Activated CD8-positive, alpha-beta memory T cell treated with anti-CD3 and anti-CD28 coated beads for 1 hour (primary cell): ENCODE data around the gene MAN2B2.
"Not testable (repeated sequence)": the region's sequence is repeated elsewhere in the genome, so short reads cannot be mapped to it uniquely, and the experiment has no call there.

Experiments used
- DNase-seq, 2 donors: peaks; one replicate each; pipeline ENCODE4 v3.0.0-alpha.2; 2020; ENCODE audit warnings: low read depth in 1 of 2; ENCODE audit errors: extremely low read depth in 1 of 2

The MAN2B2 gene

DNA sequence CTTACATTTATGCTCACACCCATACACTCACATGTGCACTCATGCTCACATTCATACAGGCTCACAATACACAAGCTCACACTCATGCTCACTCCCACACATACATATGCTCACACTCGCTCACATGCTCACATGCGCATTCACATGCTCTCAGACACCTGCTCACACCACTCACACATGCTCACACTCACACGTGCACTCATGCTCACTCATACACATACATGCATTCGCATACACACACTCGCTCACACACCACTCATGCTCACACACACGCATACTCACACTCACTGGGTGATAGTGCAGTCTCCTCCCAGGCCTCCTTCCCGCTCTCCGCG is 90.3 kb downstream of the MAN2B2 start:
- DNase-seq = no peak

DNA sequence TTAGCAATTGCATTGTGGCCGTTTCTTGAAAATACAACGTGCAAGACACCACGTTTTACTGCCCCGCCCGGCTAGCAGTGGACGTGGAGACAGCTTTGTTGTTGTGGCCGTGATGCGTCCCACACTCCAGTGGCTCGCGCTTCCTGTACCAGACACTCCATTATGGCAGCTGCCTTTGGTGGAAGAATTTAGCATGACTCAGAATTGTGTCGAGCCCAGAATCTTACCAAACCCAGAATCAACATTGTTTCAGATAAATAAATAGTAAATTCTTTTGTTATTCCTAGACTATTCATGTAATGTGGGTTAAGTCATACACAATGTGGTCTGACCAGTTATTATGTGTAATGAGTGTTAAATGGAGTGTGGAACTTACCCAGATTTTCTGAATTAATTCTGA is 93.4 kb downstream of the MAN2B2 start:
- DNase-seq = no peak

DNA sequence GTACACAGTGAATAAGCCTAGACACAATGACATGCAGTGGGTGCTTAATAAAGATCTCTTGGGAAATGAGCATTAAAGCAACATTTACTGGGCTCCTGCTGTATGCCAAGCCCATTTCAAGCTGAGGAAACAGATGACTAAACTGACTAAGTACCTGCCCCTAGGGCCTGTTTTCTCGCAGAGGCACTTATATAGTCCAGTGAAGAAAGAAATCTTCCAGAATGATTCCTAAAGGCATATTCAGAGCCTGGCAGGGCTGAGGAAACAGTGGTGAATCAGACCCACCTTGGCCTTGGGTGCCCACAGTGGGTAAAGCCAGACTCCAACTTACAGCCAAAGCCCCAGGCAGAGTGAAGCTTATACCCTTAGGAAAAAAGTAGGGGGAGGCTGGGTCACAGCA is 96.7 kb downstream of the MAN2B2 start:
- no peak for DNase-seq

DNA sequence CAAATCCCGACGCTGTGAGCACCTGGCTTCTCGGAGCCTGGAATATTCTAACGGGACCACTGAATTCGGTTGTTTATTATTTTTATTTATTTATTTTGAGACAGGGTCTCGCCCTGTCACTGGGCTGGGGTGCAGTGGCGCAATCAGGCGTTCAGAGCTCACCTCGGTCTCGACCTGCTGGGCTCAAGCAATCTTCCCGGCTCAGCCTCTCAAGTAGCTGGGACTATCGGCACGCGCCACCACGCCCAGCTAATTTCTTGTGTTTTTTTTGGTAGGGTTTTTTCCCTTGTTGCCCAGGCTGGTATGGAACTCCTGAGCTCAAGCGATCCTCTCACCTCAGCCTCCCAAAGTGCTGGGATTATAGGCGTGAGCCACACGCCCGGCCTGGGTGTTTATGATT is 97.1 kb downstream of the MAN2B2 start:
- no peak for DNase-seq

DNA sequence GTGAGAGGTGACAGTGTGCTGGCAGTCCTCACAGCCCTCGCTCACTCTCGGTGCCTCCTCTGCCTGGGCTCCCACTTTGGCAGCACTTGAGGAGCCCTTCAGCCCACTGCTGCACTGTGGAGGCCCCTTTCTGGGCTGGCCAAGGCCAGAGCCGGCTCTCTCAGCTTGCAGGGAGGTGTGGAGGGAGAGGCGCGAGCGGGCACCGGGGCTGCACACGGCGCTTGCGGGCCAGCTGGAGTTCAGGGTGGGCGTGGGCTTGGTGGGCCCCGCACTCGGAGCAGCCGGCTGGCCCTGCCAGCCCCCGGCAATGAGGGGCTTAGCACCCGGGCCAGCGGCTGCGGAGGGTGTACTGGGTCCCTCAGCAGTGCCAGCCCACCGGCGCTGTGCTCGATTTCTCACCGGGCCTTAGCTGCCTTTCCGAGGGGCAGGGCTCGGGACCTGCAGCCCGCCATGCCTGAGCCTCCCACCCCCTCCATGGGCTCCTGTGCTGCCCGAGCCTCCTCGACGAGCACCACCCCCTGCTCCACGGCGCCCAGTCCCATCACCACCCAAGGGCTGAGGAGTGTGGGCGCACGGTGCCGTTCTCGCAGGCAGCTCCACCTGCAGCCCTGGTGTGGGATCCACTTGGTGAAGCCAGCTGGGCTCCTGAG is 97.7 kb downstream of the MAN2B2 start:
- DNase-seq = not testable (repeated sequence)
